GM19099 (cell line): ENCODE data around the gene HSPA12B.

ENCODE experiments used
- POLR2A ChIP-seq: IDR thresholded peaks from 3 replicates; pipeline ENCODE4 v1.6.1; 2011; ENCODE audit warnings: low read depth; ENCODE audit not compliant: insufficient read length; ENCODE audit errors: extremely low read depth

The HSPA12B gene

DNA sequence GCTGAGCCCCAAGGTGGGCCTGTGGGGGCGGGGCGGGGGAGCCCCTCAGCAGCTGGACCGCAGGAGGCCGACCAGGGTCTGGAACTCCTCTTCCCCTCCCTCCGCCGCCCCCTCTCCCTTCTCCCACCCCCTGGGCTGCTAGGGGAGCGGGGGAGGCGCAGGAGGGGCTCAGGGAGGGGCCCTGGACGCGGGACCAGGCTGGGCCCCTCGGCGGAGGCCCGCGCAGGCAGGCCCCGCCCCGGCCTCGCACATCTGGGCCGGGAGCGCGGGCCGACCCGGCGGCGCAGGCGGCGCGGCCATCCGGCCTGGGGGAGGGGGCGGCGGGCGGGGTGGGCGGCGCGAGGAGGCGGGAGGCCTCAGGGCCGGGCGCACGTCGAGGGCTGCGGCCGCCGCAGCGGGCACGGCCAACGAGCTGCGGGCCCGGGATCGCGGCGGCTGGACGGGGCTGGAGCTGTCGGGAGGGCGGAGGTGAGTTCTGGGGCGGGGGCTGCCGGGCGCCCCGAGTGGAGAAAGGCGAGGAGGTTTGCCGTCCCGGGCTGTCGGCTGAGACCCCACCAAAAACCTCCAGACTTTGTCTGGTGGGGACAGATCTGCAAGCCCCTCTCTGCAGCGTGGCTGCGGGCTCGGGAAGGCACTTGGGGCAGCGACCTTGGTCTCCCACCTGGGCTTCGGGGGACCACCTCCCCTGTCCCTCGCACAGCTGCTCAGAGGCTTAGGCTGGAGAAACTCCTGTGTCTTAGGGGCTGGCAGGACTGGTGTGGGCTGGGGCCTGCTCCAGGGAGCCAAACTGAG is at the start of gene HSPA12B:
TSS of gene HSPA12B (plus strand) at position 359 of the 792 bp plus-strand sequence. CDS start 5,990 bp downstream, outside the sequence.
- no peak for TF ChIP-seq POLR2A

DNA sequence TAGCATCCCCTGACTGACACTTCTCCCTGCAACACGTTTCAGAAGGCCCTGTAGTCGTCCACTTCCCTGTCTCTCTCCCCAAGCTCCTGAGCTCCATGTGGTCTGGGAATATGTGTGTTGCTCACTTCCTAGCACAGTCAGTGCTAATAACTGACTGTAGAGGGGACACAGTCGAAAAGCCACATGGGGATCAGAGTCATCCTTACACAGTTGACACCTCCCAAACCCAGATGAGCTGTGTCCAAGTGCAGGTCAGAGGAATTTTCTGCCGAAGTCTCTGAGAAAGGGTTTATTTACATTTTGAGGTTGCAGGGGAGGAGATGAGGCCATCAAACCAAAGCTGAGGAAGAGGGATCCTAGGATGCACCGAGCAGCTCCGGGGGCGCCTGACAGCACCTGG is 47.1 kb upstream of the HSPA12B start:
- no peak for TF ChIP-seq POLR2A

GRCh38 chr20:3686421-3686820 is 46.1 kb upstream of the HSPA12B start:
- no peak for TF ChIP-seq POLR2A

GRCh38 chr20:3686867-3687321 is 45.6 kb upstream of the HSPA12B start:
- TF ChIP-seq POLR2A, result no peak

DNA sequence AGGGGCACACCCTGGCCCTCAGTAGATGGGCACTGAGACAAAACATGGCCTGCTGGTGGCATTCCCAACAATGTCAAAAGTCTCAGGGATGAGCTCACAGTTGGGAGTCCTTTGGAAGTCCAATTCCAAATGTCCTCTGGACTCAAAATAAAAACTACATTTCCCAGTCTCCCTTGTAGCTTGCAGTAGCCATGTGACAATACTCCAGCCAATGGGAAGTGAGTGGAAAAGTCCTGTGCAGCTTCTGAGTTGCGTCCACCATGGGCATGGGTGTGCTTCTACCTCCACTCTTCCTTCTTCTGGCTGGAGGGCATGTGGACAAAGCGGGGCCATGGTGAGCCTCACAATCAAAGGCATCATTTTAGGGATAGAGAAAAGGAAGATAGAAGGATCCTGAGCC is 44.8 kb upstream of the HSPA12B start:
- TF ChIP-seq POLR2A, result no peak

DNA sequence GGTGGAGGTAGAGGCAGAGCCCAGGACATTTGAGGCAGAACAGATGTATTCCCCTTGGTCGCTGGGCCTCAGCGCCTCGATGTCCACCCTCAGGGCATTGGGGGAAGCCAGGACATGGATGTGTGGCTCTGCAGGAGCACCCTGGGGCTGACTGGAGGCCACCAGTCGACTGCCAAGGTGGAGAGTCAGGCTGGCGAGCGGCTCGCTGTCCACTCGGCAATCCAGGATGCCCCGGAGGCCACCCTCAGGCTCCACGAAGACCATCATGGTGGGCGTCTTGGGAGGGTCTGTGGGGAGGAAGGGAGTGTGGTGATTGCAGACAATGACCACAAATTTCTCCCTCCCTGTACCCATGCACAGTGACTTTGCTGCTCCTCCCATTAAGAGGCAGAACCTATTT is 42.5 kb upstream of the HSPA12B start:
- no peak for TF ChIP-seq POLR2A

DNA sequence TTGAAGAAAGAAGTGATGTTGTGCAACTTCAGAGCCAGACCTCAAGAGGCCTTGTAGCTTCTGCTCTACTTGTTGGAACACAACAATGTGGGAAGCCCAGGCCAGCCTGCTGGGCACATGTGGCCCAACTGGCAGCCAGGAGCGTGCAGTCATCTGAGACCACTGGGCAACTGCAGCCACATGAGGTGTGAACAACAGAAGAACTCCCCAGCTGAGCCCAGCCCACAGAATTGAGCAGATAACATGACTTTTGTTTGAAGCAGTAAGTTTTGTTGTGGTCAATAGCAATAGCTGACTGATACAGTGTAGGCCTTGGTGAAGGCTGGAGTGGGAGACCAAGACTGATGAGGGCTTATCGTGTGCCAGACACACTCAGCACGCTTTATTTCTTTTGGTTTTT is 42.1 kb upstream of the HSPA12B start:
- TF ChIP-seq POLR2A, result no peak

DNA sequence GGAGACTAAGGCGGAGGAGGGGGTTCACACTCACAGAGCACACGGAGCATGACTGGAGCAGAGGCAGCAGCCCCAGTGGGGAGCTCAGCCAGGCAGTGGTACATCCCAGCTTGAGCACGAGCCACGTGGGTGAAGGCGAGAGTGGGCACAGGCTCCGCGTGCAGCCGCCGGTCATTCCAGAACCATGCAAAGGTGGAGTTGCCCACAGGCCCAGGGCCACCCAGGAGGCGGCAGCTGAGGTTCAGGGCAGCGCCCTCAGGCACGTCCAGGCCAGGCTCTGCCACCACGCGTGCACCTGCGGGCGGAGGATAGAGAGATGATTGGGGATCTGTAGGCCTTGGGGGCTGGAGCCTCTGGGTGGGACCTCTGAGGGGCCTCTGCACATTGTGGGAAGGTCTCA is 41.2 kb upstream of the HSPA12B start:
- no peak for TF ChIP-seq POLR2A

- no peak for TF ChIP-seq POLR2A
Observed at GRCh38 chr20:3691897-3692296, 40.6 kb upstream of the HSPA12B start.

DNA sequence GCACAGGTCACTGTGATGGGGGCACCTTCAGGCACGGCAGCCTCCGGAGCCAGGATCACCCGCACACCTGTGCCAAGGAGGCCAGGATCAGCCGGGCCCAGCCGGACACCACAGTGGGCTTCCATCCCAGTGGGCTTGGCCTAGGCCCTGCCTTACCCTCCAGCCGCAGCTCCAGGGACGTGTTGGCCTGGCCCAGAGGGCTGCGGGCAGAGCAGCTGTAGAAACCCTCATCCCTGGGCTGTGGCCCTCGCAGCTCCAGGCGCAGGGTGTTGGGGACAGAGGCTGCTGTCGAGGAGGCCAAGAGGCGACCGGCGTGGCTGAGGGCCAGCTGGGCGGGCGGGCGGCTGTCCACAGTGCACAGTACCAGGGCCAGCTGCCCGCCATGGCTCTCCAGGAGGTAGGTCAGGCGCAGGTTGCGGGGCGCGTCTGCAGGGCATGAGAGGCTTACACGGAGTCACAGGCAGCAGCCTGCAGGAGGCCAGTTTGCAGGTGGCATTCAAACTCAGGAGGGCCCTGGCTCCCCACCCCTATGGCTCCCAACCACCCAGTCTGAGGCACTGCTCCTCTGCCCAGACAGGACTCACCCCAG is 39.7 kb upstream of the HSPA12B start:
- no peak for TF ChIP-seq POLR2A

- TF ChIP-seq POLR2A, result no peak
Observed at GRCh38 chr20:3693376-3693775, 39.1 kb upstream of the HSPA12B start.

- no peak for TF ChIP-seq POLR2A
Observed at GRCh38 chr20:3694864-3695263, 37.6 kb upstream of the HSPA12B start.

GRCh38 chr20:3696200-3696599 is 36.3 kb upstream of the HSPA12B start:
- no peak for TF ChIP-seq POLR2A

GRCh38 chr20:3696745-3697587 is 35.5 kb upstream of the HSPA12B start:
- TF ChIP-seq POLR2A, result no peak

- no peak for TF ChIP-seq POLR2A
Observed at GRCh38 chr20:3697588-3698305, 34.7 kb upstream of the HSPA12B start.
